Dendritic cell treated with granulocyte-macrophage colony-stimulating factor and Interleukin-4, amounts not matched to agents 40 ng/mL and 50 ng/mL, for 4 days (primary cell): ENCODE data around the gene KCNG2.

ENCODE experiments used
- H3K27ac Mint-ChIP-seq: one replicate; pipeline ENCODE4 v1.8.0; 2022; ENCODE audit warnings: mild to moderate bottlenecking, mixed read lengths
- H3K27me3 Mint-ChIP-seq: one replicate; pipeline ENCODE4 v1.8.0; 2022; ENCODE audit warnings: mild to moderate bottlenecking, mixed read lengths
- H3K36me3 Mint-ChIP-seq: one replicate; pipeline ENCODE4 v1.8.0; 2022; ENCODE audit warnings: low read depth, mixed read lengths
- H3K4me1 Mint-ChIP-seq: one replicate; pipeline ENCODE4 v1.8.0; 2022; ENCODE audit warnings: low read depth, mixed read lengths
- H3K4me3 Mint-ChIP-seq: one replicate; pipeline ENCODE4 v1.8.0; 2022; ENCODE audit warnings: mild to moderate bottlenecking, moderate library complexity, mixed read lengths
- H3K9me3 Mint-ChIP-seq: one replicate; pipeline ENCODE4 v1.8.0; 2022; ENCODE audit warnings: mixed read lengths
- intact Hi-C: fragments of 100-400 bp; cut with micrococcal nuclease; formaldehyde crosslinking; loops from one replicate; pipeline ENCODE4 v1.15.0; 2022

Gene KCNG2

GRCh38 chr18:79756826-79757225 lies 40.9 kb upstream of the KCNG2 start:
- Mint-ChIP-seq H3K27me3 (no peaks in the 10 kb centered on the region), H3K4me3 (no peak overlapping the region), H3K9me3 (peaks cover 9% of the 10 kb centered on the region), H3K27ac (no peak overlapping the region), H3K4me1 (no peaks in the 10 kb centered on the region), H3K36me3 (peaks cover 38% of the 10 kb centered on the region)
- intact Hi-C loops, result no loop called here

- Mint-ChIP-seq H3K9me3 (peaks cover 3% of the 10 kb centered on the region), H3K36me3 (peaks cover 11% of the 10 kb centered on the region), H3K4me1 (no peaks in the 10 kb centered on the region), H3K4me3 (no peak overlapping the region), H3K27ac (no peak overlapping the region), H3K27me3 (no peaks in the 10 kb centered on the region)
- intact Hi-C loops, result no loop called here
Observed at GRCh38 chr18:79760348-79760747, 37.4 kb upstream of the KCNG2 start.

DNA sequence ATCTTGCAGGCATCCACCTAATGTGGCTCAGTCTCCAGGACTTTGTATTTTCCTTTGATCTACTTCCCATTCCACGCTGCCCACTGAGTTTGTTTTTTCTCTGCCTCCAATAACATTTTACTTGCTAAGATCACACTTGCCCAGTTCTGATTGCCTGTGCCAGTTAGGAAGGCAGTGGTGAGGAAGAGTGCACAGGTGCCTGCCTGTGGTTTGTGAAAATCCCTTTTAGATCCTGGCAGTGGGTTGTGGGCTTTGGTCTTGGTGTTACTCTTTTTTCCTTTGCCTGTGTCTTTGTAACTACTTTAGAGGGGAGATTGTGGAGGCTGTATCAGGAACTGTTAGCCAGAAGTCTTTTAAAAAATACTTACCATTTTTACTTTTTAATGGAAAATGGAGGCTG lies 36.9 kb upstream of the KCNG2 start:
- no peaks in the 10 kb centered on the region for H3K9me3 Mint-ChIP-seq
- intact Hi-C loops, result no loop called here
- H3K4me1 Mint-ChIP-seq, result no peaks in the 10 kb centered on the region
- H3K36me3 Mint-ChIP-seq, result peaks cover 6% of the 10 kb centered on the region
- no peak overlapping the region for H3K4me3 Mint-ChIP-seq
- H3K27ac Mint-ChIP-seq, result no peak overlapping the region
- H3K27me3 Mint-ChIP-seq, result no peaks in the 10 kb centered on the region

DNA sequence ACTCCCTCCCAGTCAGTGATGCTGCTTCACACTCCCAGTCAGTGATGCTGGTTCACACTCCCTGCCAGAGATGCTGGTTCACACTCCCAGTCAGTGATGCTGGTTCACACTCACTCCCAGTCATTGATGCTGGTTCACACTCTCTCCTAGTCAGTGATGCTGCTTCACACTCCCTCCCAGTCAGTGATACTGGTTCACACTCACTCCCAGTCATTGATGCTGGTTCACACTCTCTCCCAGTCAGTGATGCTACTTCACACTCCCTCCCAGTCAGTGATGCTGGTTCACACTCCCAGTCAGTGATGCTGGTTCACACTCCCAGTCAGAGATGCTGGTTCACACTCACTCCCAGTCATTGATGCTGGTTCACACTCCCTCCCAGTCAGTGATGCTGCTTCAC lies 34.3 kb upstream of the KCNG2 start:
- Mint-ChIP-seq H3K27me3 (peaks cover 2% of the 10 kb centered on the region), H3K27ac (no peak overlapping the region), H3K4me3 (no peak overlapping the region), H3K36me3 (no peaks in the 10 kb centered on the region), H3K4me1 (no peaks in the 10 kb centered on the region), H3K9me3 (peaks cover 13% of the 10 kb centered on the region)
- intact Hi-C loops, result no loop called here

DNA sequence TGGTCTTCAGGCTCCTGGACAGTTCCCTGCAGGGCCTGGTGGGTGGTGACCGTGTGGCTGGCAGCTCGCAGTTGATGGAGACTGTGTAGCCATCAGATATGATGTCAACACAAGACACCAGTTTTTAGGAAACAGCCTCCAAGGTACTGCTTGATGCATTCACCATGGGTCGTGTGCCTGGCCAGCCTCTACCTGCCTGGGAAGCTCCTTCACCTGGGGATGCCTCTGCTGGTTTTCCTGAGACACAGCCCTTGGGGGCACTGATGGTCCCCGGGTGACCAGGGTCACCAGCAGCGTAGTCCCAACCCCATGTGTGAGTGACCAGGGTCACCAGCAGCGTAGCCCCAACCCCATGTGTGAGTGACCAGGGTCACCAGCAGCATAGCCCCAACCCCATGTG lies 33.6 kb upstream of the KCNG2 start:
- peaks cover 13% of the 10 kb centered on the region for H3K9me3 Mint-ChIP-seq
- intact Hi-C loops, result no loop called here
- no peak overlapping the region for H3K4me3 Mint-ChIP-seq
- H3K36me3 Mint-ChIP-seq, result no peaks in the 10 kb centered on the region
- peaks cover 2% of the 10 kb centered on the region for H3K27me3 Mint-ChIP-seq
- no peak overlapping the region for H3K27ac Mint-ChIP-seq
- no peaks in the 10 kb centered on the region for H3K4me1 Mint-ChIP-seq

- Mint-ChIP-seq H3K9me3 (peaks cover 13% of the 10 kb centered on the region), H3K4me3 (no peak overlapping the region), H3K4me1 (no peaks in the 10 kb centered on the region), H3K27me3 (peaks cover 3% of the 10 kb centered on the region), H3K27ac (no peak overlapping the region), H3K36me3 (no peaks in the 10 kb centered on the region)
- intact Hi-C loops, result no loop called here
Observed at GRCh38 chr18:79765491-79766245, 32.1 kb upstream of the KCNG2 start.

DNA sequence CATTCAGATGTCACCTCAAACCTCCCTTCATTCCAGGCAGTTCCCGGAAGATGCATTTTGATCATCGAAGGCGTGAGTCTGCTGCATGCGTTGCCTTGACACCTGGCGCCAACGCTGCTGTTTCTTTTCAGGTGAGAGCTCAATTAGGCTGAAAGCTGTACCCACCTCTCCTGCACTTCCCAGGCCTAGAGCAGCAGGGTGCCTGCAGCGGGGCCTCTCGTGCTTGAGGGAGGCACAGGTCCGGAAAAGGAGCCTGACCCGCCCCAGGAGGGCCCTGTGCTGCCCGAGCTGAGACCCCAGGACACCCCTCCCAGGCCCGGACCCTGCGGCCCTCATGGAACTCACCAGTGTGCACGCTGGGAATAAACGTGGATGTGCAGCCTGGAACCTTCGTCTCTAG lies 31.4 kb upstream of the KCNG2 start:
- Mint-ChIP-seq H3K4me3 (no peak overlapping the region), H3K4me1 (no peaks in the 10 kb centered on the region), H3K36me3 (no peaks in the 10 kb centered on the region), H3K27ac (no peak overlapping the region), H3K9me3 (peaks cover 13% of the 10 kb centered on the region), H3K27me3 (peaks cover 3% of the 10 kb centered on the region)
- intact Hi-C loops, result no loop called here

GRCh38 chr18:79768745-79769144 lies 29.0 kb upstream of the KCNG2 start:
- intact Hi-C loops, result no loop called here
- H3K4me3 Mint-ChIP-seq, result no peak overlapping the region
- H3K4me1 Mint-ChIP-seq, result no peaks in the 10 kb centered on the region
- no peaks in the 10 kb centered on the region for H3K36me3 Mint-ChIP-seq
- no peak overlapping the region for H3K27ac Mint-ChIP-seq
- H3K27me3 Mint-ChIP-seq, result peaks cover 7% of the 10 kb centered on the region
- H3K9me3 Mint-ChIP-seq, result peaks cover 13% of the 10 kb centered on the region

- Mint-ChIP-seq H3K36me3 (no peaks in the 10 kb centered on the region), H3K9me3 (peaks cover 13% of the 10 kb centered on the region), H3K27me3 (peaks cover 9% of the 10 kb centered on the region), H3K4me1 (no peaks in the 10 kb centered on the region), H3K27ac (no peak overlapping the region), H3K4me3 (no peak overlapping the region)
- intact Hi-C loops, result no loop called here
Observed at GRCh38 chr18:79769698-79770500, 27.8 kb upstream of the KCNG2 start.

DNA sequence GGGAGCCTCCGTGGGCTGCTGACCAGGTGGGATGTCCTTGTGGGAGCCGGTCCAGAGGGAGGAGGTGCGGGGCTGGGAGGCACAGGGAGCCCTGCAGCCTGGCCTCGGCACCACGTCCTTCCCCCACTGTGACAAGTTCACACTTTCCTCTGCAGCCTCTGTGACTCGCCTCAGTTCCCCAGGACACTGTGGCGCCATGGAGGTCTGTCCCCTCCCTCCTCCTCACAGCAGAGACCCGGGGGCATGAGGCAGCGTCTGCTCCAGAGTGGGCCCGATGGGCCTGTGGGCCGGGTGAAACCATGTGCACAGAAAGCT lies 27.3 kb upstream of the KCNG2 start:
- intact Hi-C loops, result no loop called here
- Mint-ChIP-seq H3K4me1 (no peaks in the 10 kb centered on the region), H3K27me3 (peaks cover 9% of the 10 kb centered on the region), H3K9me3 (peaks cover 13% of the 10 kb centered on the region), H3K27ac (no peak overlapping the region), H3K36me3 (no peaks in the 10 kb centered on the region), H3K4me3 (no peak overlapping the region)

- Mint-ChIP-seq H3K36me3 (no peaks in the 10 kb centered on the region), H3K9me3 (peaks cover 13% of the 10 kb centered on the region), H3K4me1 (no peaks in the 10 kb centered on the region), H3K27ac (no peak overlapping the region), H3K27me3 (peaks cover 11% of the 10 kb centered on the region), H3K4me3 (no peak overlapping the region)
- intact Hi-C loops, result no loop called here
Observed at GRCh38 chr18:79770826-79771225, 26.9 kb upstream of the KCNG2 start.

- no peak overlapping the region for H3K4me3 Mint-ChIP-seq
- H3K4me1 Mint-ChIP-seq, result no peaks in the 10 kb centered on the region
- peaks cover 14% of the 10 kb centered on the region for H3K27me3 Mint-ChIP-seq
- no peak overlapping the region for H3K27ac Mint-ChIP-seq
- peaks cover 13% of the 10 kb centered on the region for H3K9me3 Mint-ChIP-seq
- no peaks in the 10 kb centered on the region for H3K36me3 Mint-ChIP-seq
- intact Hi-C loops, result no loop called here
Observed at GRCh38 chr18:79771446-79772107, 26.2 kb upstream of the KCNG2 start.

DNA sequence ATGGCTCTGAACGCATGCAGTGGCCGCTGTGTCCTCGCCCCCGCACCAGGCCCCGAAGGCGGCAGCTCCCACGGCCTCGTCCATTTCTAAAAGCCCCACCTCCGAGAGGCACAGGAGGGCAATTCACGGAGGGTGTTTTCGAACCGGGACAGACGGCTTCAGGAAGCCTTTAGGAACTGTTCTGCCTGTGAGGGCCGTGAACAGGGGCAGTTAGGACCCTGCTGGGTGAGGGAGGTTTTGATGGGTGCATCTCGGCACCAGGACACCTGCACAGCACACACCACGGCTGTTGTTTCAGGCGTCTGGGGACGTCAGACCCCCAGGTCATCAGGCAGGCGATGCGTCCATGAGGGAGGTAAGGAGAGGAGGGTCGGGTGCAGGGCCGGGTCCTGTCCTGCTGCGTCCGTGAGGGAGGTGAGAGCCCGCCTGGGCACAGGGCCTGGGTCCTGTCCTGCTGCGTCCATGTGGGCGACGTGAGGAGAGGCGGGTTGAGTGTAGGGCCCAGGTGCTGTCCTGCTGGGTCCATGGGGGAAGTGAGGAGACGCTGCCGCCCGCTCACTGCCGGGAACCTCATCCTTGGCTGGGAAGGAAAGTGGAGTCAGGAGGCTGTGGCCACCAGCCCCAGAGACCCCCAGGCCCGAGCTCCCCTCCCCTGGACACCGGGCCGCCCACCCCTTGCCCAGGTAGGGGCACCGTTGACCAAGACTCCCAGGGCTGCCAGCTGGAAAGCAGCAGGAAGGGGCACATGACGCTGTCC lies 25.5 kb upstream of the KCNG2 start:
- no peaks in the 10 kb centered on the region for H3K4me1 Mint-ChIP-seq
- no peak overlapping the region for H3K4me3 Mint-ChIP-seq
- no peaks in the 10 kb centered on the region for H3K36me3 Mint-ChIP-seq
- H3K9me3 Mint-ChIP-seq, result peaks cover 10% of the 10 kb centered on the region
- intact Hi-C loops, result no loop called here
- H3K27ac Mint-ChIP-seq, result no peak overlapping the region
- H3K27me3 Mint-ChIP-seq, result peaks cover 21% of the 10 kb centered on the region
